OCI-LY1 (cell line): ENCODE results near the gene ZFP57.
"Not testable (repeated sequence)": the region's sequence is repeated elsewhere in the genome, so short reads cannot be mapped to it uniquely, and the experiment has no call there.

Experiments
- H2AFZ ChIP-seq: fragments of 200-600 bp; sonication (generic), shearing (Covaris generic); 2 replicates; pipeline ENCODE4 v1.6.0; 2014; ENCODE audit warnings: antibody characterized with exemption, mild to moderate bottlenecking, low read length
- H3F3A ChIP-seq: fragments of 200-600 bp; sonication (generic), shearing (Covaris generic); 2 replicates; pipeline ENCODE4 v1.6.0; 2014; ENCODE audit warnings: mild to moderate bottlenecking, antibody characterized with exemption, low read length, moderate library complexity; ENCODE audit not compliant: insufficient read depth
- H3K27ac ChIP-seq: fragments of 200-600 bp; sonication (generic); 2 replicates; pipeline ENCODE4 v1.5.1; 2014; ENCODE audit warnings: low read length, mixed run types, mild to moderate bottlenecking, low read depth; ENCODE audit not compliant: poor library complexity, severe bottlenecking
- H3K27me3 ChIP-seq: fragments of 200-600 bp; sonication (generic); 2 replicates; pipeline ENCODE4 v1.6.0; 2014; ENCODE audit warnings: antibody characterized with exemption, mild to moderate bottlenecking, low read length, moderate library complexity; ENCODE audit not compliant: insufficient read depth
- H3K36me3 ChIP-seq: fragments of 200-600 bp; sonication (generic); 2 replicates; pipeline ENCODE4 v1.6.1; 2014; ENCODE audit warnings: mild to moderate bottlenecking, antibody characterized with exemption, low read length, moderate library complexity, mixed read lengths; ENCODE audit not compliant: insufficient read depth
- H3K4me1 ChIP-seq: fragments of 200-600 bp; sonication (generic); 2 replicates; pipeline ENCODE4 v1.5.1; 2014; ENCODE audit warnings: mild to moderate bottlenecking, low read length, moderate library complexity; ENCODE audit not compliant: insufficient read depth, severe bottlenecking
- H3K4me2 ChIP-seq: fragments of 200-600 bp; sonication (generic), shearing (Covaris generic); 2 replicates; pipeline ENCODE4 v1.6.1; 2014; ENCODE audit warnings: low read length
- H3K4me3 ChIP-seq: fragments of 200-600 bp; sonication (generic); 2 replicates; pipeline ENCODE4 v1.5.1; 2014; ENCODE audit warnings: low read length, low read depth, mild to moderate bottlenecking, mixed read lengths; ENCODE audit not compliant: poor library complexity, severe bottlenecking
- H3K79me2 ChIP-seq: fragments of 200-600 bp; shearing (Covaris generic); 2 replicates; pipeline ENCODE4 v1.6.1; 2016; ENCODE audit warnings: mixed run types, low read length, mixed read lengths; ENCODE audit not compliant: insufficient read depth
- H3K9ac ChIP-seq: fragments of 200-600 bp; sonication (generic), shearing (Covaris generic); 2 replicates; pipeline ENCODE4 v1.6.1; 2014; ENCODE audit warnings: mild to moderate bottlenecking, low read length, mixed read lengths
- H3K9me2 ChIP-seq: fragments of 200-600 bp; sonication (generic), shearing (Covaris generic); 2 replicates; pipeline ENCODE4 v1.6.1; 2014; ENCODE audit warnings: low read depth, mild to moderate bottlenecking, low read length, mixed read lengths
- H3K9me3 ChIP-seq: fragments of 200-600 bp; shearing (Covaris generic); 2 replicates; pipeline ENCODE4 v1.6.1; 2014; ENCODE audit warnings: low read length, mixed read lengths
- H4K20me1 ChIP-seq: fragments of 200-600 bp; sonication (generic), shearing (Covaris generic); 2 replicates; pipeline ENCODE4 v1.6.0; 2016; ENCODE audit warnings: mild to moderate bottlenecking, low read length; ENCODE audit not compliant: insufficient read depth
- EZH2 ChIP-seq: fragments of 200-600 bp; sonication (generic), shearing (Covaris generic); IDR thresholded peaks from 2 replicates; pipeline ENCODE4 v1.8.0; 2017; ENCODE audit warnings: borderline replicate concordance, mixed run types, mild to moderate bottlenecking, antibody characterized with exemption, low read length, moderate library complexity, mixed read lengths
- TF ChIP-seq, protein P1 (sequence below): fragments of 200-600 bp; sonication (generic), shearing (Covaris generic); IDR thresholded peaks from 2 replicates; pipeline ENCODE4 v1.5.1; 2017; ENCODE audit warnings: mild to moderate bottlenecking, antibody characterized with exemption, low read length, moderate library complexity, mixed read lengths

The ZFP57 gene

DNA sequence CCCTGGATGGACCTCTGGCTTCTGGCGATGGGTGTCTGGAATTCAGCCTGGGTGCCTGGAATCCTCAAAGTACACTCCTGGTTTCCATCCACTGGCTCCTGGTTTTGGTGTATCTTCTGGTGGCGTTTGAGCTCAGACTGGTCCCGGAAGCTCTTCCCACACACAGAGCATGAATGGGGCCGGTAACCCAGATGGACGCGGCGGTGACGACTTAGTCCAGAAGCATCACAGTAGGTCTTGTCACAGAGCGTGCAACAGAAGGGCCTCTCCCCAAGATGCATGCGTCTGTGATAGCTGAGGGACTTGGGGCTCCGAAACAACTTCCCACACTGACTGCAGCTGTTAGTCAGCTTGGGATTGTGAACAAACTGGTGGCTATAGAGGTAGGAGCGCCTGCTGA is 7.8 kb downstream of the ZFP57 start:
- TF ChIP-seq, protein P1, sequence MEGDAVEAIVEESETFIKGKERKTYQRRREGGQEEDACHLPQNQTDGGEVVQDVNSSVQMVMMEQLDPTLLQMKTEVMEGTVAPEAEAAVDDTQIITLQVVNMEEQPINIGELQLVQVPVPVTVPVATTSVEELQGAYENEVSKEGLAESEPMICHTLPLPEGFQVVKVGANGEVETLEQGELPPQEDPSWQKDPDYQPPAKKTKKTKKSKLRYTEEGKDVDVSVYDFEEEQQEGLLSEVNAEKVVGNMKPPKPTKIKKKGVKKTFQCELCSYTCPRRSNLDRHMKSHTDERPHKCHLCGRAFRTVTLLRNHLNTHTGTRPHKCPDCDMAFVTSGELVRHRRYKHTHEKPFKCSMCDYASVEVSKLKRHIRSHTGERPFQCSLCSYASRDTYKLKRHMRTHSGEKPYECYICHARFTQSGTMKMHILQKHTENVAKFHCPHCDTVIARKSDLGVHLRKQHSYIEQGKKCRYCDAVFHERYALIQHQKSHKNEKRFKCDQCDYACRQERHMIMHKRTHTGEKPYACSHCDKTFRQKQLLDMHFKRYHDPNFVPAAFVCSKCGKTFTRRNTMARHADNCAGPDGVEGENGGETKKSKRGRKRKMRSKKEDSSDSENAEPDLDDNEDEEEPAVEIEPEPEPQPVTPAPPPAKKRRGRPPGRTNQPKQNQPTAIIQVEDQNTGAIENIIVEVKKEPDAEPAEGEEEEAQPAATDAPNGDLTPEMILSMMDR = no peak
- no peak for TF ChIP-seq EZH2
- no peaks in the 10 kb centered on the region for H3F3A ChIP-seq
- no peaks in the 10 kb centered on the region for H3K4me1 ChIP-seq
- no peaks in the 10 kb centered on the region for H3K9me2 ChIP-seq
- H3K36me3 ChIP-seq = no peaks in the 10 kb centered on the region
- no peak overlapping the region for H3K4me3 ChIP-seq
- H3K4me2 ChIP-seq = no peak overlapping the region
- H2AFZ ChIP-seq = no peak overlapping the region
- no peaks in the 10 kb centered on the region for H3K79me2 ChIP-seq
- no peaks in the 10 kb centered on the region for H3K9me3 ChIP-seq
- H3K9ac ChIP-seq = no peak overlapping the region
- no peak overlapping the region for H3K27ac ChIP-seq
- H3K27me3 ChIP-seq = no peaks in the 10 kb centered on the region
- no peaks in the 10 kb centered on the region for H4K20me1 ChIP-seq

DNA sequence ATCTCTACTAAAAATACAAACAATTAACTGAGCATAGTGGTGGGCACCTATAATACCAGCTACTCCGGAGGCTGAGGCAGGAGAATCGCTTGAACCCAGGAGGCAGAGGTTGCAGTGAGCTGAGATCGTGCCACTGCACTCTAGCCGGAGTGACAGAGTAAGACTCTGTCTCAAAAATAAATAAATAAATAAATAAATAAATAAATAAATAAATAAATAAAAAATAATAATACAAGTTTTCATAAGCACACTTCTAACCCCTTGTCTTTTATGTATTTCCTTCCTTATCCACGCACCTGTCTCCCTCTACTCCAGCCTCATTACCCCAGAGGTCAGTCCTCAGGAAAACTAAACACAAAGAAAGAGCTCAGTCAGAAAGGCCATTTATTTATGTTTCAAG is 8.8 kb downstream of the ZFP57 start:
- H3K4me3 ChIP-seq, H4K20me1 ChIP-seq, H3K27me3 ChIP-seq, H2AFZ ChIP-seq, H3F3A ChIP-seq, H3K9me2 ChIP-seq, H3K9ac ChIP-seq, H3K27ac ChIP-seq, H3K4me1 ChIP-seq, H3K36me3 ChIP-seq, H3K4me2 ChIP-seq, H3K9me3 ChIP-seq, H3K79me2 ChIP-seq: not testable (repeated sequence)

DNA sequence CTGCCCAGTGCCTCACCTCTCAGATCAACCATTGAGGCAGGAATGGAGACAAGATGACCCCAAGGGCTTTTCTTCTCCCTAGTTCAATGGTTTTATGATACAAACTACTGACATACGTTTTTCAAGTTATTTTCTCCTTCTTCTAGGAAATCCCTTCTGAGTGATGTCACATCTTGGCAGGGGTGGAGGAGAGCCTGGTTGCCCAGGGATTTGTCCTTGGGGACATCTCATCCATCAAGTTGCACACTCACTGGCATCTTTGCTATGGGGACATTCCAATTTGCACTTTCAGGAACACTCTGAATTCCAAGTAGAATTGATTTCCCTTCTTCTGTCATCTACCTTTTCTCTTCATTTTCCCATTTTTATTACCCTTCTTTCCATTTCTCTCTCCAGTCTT is 9.9 kb downstream of the ZFP57 start:
- Histone ChIP-seq H3K4me2 (no peak overlapping the region), H3K9ac (no peak overlapping the region), H3K27ac (no peak overlapping the region), H2AFZ (no peak overlapping the region), H3F3A (no peaks in the 10 kb centered on the region), H3K9me3 (no peaks in the 10 kb centered on the region), H3K36me3 (no peaks in the 10 kb centered on the region), H3K79me2 (no peaks in the 10 kb centered on the region), H3K4me1 (no peaks in the 10 kb centered on the region), H3K4me3 (no peak overlapping the region), H3K27me3 (no peaks in the 10 kb centered on the region), H4K20me1 (no peaks in the 10 kb centered on the region), H3K9me2 (no peaks in the 10 kb centered on the region)
- no peak for TF ChIP-seq EZH2
- TF ChIP-seq, protein P1 = no peak

DNA sequence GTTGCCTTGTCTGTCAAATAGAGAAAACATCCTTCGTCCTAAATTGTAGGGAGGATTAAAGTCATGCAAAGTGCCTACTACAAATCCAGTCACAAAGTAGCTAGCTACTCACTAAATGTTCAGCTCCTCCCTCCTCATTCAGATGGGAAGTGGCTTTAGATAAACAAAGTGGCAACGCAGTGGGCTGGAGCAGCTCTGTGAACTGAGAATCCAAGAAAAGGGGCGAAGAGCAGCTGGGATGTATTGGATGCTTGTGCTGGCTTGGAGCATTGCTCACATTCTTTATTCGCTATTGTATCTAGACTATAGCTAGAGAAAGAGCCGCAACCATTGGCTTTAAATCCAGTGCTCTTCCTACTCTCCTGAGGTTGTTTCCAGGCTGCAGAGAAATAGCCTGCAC is 13.8 kb downstream of the ZFP57 start:
- H2AFZ ChIP-seq = no peak overlapping the region
- no peaks in the 10 kb centered on the region for H3K36me3 ChIP-seq
- H3K9me2 ChIP-seq = no peaks in the 10 kb centered on the region
- no peak overlapping the region for H3K9ac ChIP-seq
- H3K27me3 ChIP-seq = no peaks in the 10 kb centered on the region
- no peaks in the 10 kb centered on the region for H3F3A ChIP-seq
- H3K27ac ChIP-seq = no peak overlapping the region
- no peaks in the 10 kb centered on the region for H3K4me1 ChIP-seq
- H3K4me2 ChIP-seq = no peak overlapping the region
- H3K79me2 ChIP-seq = no peaks in the 10 kb centered on the region
- H3K9me3 ChIP-seq = no peaks in the 10 kb centered on the region
- H3K4me3 ChIP-seq = no peak overlapping the region
- no peaks in the 10 kb centered on the region for H4K20me1 ChIP-seq
- TF ChIP-seq, protein P1 = no peak
- no peak for TF ChIP-seq EZH2
